Measurements from ENCODE around the gene SFRP4. TPM values are rescaled to one million over a fixed set of nuclear protein-coding genes. Genes with fewer than 3 reads are reported as not detected.

The SFRP4 gene
- total RNA-seq, 2 experiments from 2014 or later, result not detected

GRCh38 chr7:37943905-37944736 is 27.5 kb upstream of the SFRP4 start:
- Mint-ChIP-seq H3K4me1 (ENCODE audit: low read depth) (no peaks in the 10 kb centered on the region), H3K36me3 (ENCODE audit: low read depth) (no peaks in the 10 kb centered on the region), H3K9me3 (no peaks in the 10 kb centered on the region), H3K27me3 (ENCODE audit: low read depth) (no peaks in the 10 kb centered on the region), H3K27ac (no peak overlapping the region), H3K4me3 (no peak overlapping the region)
- intact Hi-C loops (cut with micrococcal nuclease), result no loop called here
- CTCF ChIA-PET, result interaction anchor here (0.6 kb wide), 1 partner anchor 1517 kb away, joined by 3 read pairs; no protein-coding TSS in a partner anchor
- no peak for DNase-seq

- no peaks in the 10 kb centered on the region for H3K27me3 Mint-ChIP-seq (ENCODE audit: low read depth)
- H3K4me3 Mint-ChIP-seq, result no peak overlapping the region
- CTCF ChIA-PET, result no interaction called here
- no peak for DNase-seq
- intact Hi-C loops (cut with micrococcal nuclease), result no loop called here
- no peaks in the 10 kb centered on the region for H3K9me3 Mint-ChIP-seq
- no peaks in the 10 kb centered on the region for H3K4me1 Mint-ChIP-seq (ENCODE audit: low read depth)
- H3K27ac Mint-ChIP-seq, result no peak overlapping the region
- no peaks in the 10 kb centered on the region for H3K36me3 Mint-ChIP-seq (ENCODE audit: low read depth)
These were observed 26.5 kb upstream of the SFRP4 start for GRCh38 chr7:37942934-37943610.

GRCh38 chr7:37933018-37933566 is 16.5 kb upstream of the SFRP4 start:
- Mint-ChIP-seq H3K4me3 (no peak overlapping the region), H3K27me3 (ENCODE audit: low read depth) (no peaks in the 10 kb centered on the region), H3K36me3 (ENCODE audit: low read depth) (no peaks in the 10 kb centered on the region), H3K27ac (no peak overlapping the region), H3K4me1 (ENCODE audit: low read depth) (no peaks in the 10 kb centered on the region), H3K9me3 (peaks cover 6% of the 10 kb centered on the region)
- no peak for DNase-seq
- CTCF ChIA-PET, result interaction anchor here (1.4 to 1.7 kb wide), 2 partner anchors 13 to 15 kb away, joined by 3 to 4 read pairs; partner anchors contain the start of gene EPDR1
- intact Hi-C loops (cut with micrococcal nuclease), result no loop called here

GRCh38 chr7:37932543-37932942 is 15.9 kb upstream of the SFRP4 start:
- Mint-ChIP-seq H3K9me3 (peaks cover 6% of the 10 kb centered on the region), H3K36me3 (ENCODE audit: low read depth) (no peaks in the 10 kb centered on the region), H3K27ac (no peak overlapping the region), H3K4me3 (no peak overlapping the region), H3K27me3 (ENCODE audit: low read depth) (no peaks in the 10 kb centered on the region), H3K4me1 (ENCODE audit: low read depth) (no peaks in the 10 kb centered on the region)
- CTCF ChIA-PET, result interaction anchor here (1.7 kb wide), 1 partner anchor 15 kb away, joined by 4 read pairs; no protein-coding TSS in a partner anchor
- no peak for DNase-seq
- intact Hi-C loops (cut with micrococcal nuclease), result no loop called here

GRCh38 chr7:37930226-37930948 is 13.8 kb upstream of the SFRP4 start:
- no peak for DNase-seq
- Mint-ChIP-seq H3K9me3 (peaks cover 8% of the 10 kb centered on the region), H3K27me3 (ENCODE audit: low read depth) (peaks cover 2% of the 10 kb centered on the region), H3K27ac (no peak overlapping the region), H3K4me3 (no peak overlapping the region), H3K4me1 (ENCODE audit: low read depth) (no peaks in the 10 kb centered on the region), H3K36me3 (ENCODE audit: low read depth) (no peaks in the 10 kb centered on the region)
- intact Hi-C loops (cut with micrococcal nuclease), result no loop called here
- CTCF ChIA-PET, result no interaction called here

- peaks cover 8% of the 10 kb centered on the region for H3K9me3 Mint-ChIP-seq
- no peaks in the 10 kb centered on the region for H3K36me3 Mint-ChIP-seq (ENCODE audit: low read depth)
- H3K4me1 Mint-ChIP-seq (ENCODE audit: low read depth), result no peaks in the 10 kb centered on the region
- no peak for DNase-seq
- CTCF ChIA-PET, result no interaction called here
- H3K27ac Mint-ChIP-seq, result no peak overlapping the region
- peaks cover 7% of the 10 kb centered on the region for H3K27me3 Mint-ChIP-seq (ENCODE audit: low read depth)
- no peak overlapping the region for H3K4me3 Mint-ChIP-seq
- intact Hi-C loops (cut with micrococcal nuclease), result loop anchor here (10.0 kb wide), 1 partner anchor 66 kb away; no protein-coding TSS in a partner anchor
These were observed 12.3 kb upstream of the SFRP4 start for GRCh38 chr7:37928878-37929277.

- Mint-ChIP-seq H3K36me3 (ENCODE audit: low read depth) (no peaks in the 10 kb centered on the region), H3K27ac (no peak overlapping the region)
- CTCF ChIA-PET, result no interaction called here
These were observed 11.3 kb upstream of the SFRP4 start for GRCh38 chr7:37927773-37928444.

GRCh38 chr7:37925620-37926019 is 9.0 kb upstream of the SFRP4 start:
- intact Hi-C loops (cut with micrococcal nuclease), result loop anchor here (10.0 kb wide), 1 partner anchor 69 kb away; no protein-coding TSS in a partner anchor
- H3K27ac Mint-ChIP-seq, result no peak overlapping the region
- peaks cover 8% of the 10 kb centered on the region for H3K9me3 Mint-ChIP-seq

More at GRCh38 chr7:37927773-37928444, 11.3 kb upstream of the SFRP4 start:
- H3K4me3 Mint-ChIP-seq, result no peak overlapping the region
- peaks cover 8% of the 10 kb centered on the region for H3K9me3 Mint-ChIP-seq
- DNase-seq, result no peak
- no peaks in the 10 kb centered on the region for H3K4me1 Mint-ChIP-seq (ENCODE audit: low read depth)
- intact Hi-C loops (cut with micrococcal nuclease), result loop anchor here (10.0 kb wide), 1 partner anchor 67 kb away; no protein-coding TSS in a partner anchor
- H3K27me3 Mint-ChIP-seq (ENCODE audit: low read depth), result peaks cover 14% of the 10 kb centered on the region

GRCh38 chr7:37924491-37925041 is 7.9 kb upstream of the SFRP4 start:
- no peak for DNase-seq
- no peaks in the 10 kb centered on the region for H3K36me3 Mint-ChIP-seq (ENCODE audit: low read depth)
- peaks cover 3% of the 10 kb centered on the region for H3K4me1 Mint-ChIP-seq (ENCODE audit: low read depth)
- intact Hi-C loops (cut with micrococcal nuclease), result loop anchor here (10.0 kb wide), 1 partner anchor 70 kb away; no protein-coding TSS in a partner anchor
- H3K27ac Mint-ChIP-seq, result no peak overlapping the region
- H3K4me3 Mint-ChIP-seq, result no peak overlapping the region
- H3K9me3 Mint-ChIP-seq, result peaks cover 8% of the 10 kb centered on the region
- H3K27me3 Mint-ChIP-seq (ENCODE audit: low read depth), result peaks cover 32% of the 10 kb centered on the region
- CTCF ChIA-PET, result no interaction called here

More at GRCh38 chr7:37925620-37926019, 9.0 kb upstream of the SFRP4 start:
- CTCF ChIA-PET, result no interaction called here
- peaks cover under 1% of the 10 kb centered on the region for H3K4me1 Mint-ChIP-seq (ENCODE audit: low read depth)
- H3K36me3 Mint-ChIP-seq (ENCODE audit: low read depth), result no peaks in the 10 kb centered on the region
- H3K4me3 Mint-ChIP-seq, result no peak overlapping the region
- peaks cover 23% of the 10 kb centered on the region for H3K27me3 Mint-ChIP-seq (ENCODE audit: low read depth)
- no peak for DNase-seq

- DNase-seq, result no peak
- Mint-ChIP-seq H3K4me3 (no peak overlapping the region), H3K4me1 (ENCODE audit: low read depth) (peaks cover 3% of the 10 kb centered on the region), H3K36me3 (ENCODE audit: low read depth) (no peaks in the 10 kb centered on the region), H3K27me3 (ENCODE audit: low read depth) (peaks cover 38% of the 10 kb centered on the region), H3K9me3 (peaks cover 8% of the 10 kb centered on the region), H3K27ac (no peak overlapping the region)
- intact Hi-C loops (cut with micrococcal nuclease), result loop anchor here (10.0 kb wide), 1 partner anchor 71 kb away; no protein-coding TSS in a partner anchor
- CTCF ChIA-PET, result interaction anchor here (1.1 kb wide), 1 partner anchor 292 kb away, joined by 3 read pairs; no protein-coding TSS in a partner anchor
These were observed 7.4 kb upstream of the SFRP4 start for GRCh38 chr7:37923996-37924395.

GRCh38 chr7:37921876-37922275 is 5.3 kb upstream of the SFRP4 start:
- intact Hi-C loops (cut with micrococcal nuclease), result loop anchor here (10.0 kb wide), 1 partner anchor 73 kb away; no protein-coding TSS in a partner anchor
- H3K27ac Mint-ChIP-seq, result no peak overlapping the region
- no peaks in the 10 kb centered on the region for H3K36me3 Mint-ChIP-seq (ENCODE audit: low read depth)
- no peak for DNase-seq
- H3K4me3 Mint-ChIP-seq, result peak overlapping the region; percentile 2
- peaks cover 8% of the 10 kb centered on the region for H3K9me3 Mint-ChIP-seq
- peaks cover 7% of the 10 kb centered on the region for H3K4me1 Mint-ChIP-seq (ENCODE audit: low read depth)
- peaks cover 52% of the 10 kb centered on the region for H3K27me3 Mint-ChIP-seq (ENCODE audit: low read depth)
- CTCF ChIA-PET, result no interaction called here

Measured in activated naive CD4-positive, alpha-beta T cell treated with anti-CD3 and anti-CD28 coated beads for 36 hours (primary cell).